Endometrium (tissue), 2 donors: Measurements from ENCODE around the gene RAB20.
"Not testable (repeated sequence)": the region's sequence is repeated elsewhere in the genome, so short reads cannot be mapped to it uniquely, and the experiment has no call there.

Experiments
- FAIRE-seq: peaks from 2 replicates; lab custom pipeline; 2012; peaks lifted over from hg19 to GRCh38; lab: Jason Lieb, UNC
- donor health status: control.
- donor health status: control.

RAB20 gene

GRCh38 chr13:110490009-110490770 lies 71.3 kb downstream of the RAB20 start:
- no peak for FAIRE-seq

GRCh38 chr13:110486880-110487279 lies 74.6 kb downstream of the RAB20 start:
- not testable (repeated sequence) for FAIRE-seq

- no peak for FAIRE-seq
Observed at GRCh38 chr13:110486061-110486715, 75.3 kb downstream of the RAB20 start.

- FAIRE-seq = no peak
Observed at GRCh38 chr13:110485604-110486003, 75.9 kb downstream of the RAB20 start.

GRCh38 chr13:110484290-110485048 lies 77.1 kb downstream of the RAB20 start:
- no peak for FAIRE-seq

GRCh38 chr13:110483386-110483968 lies 78.0 kb downstream of the RAB20 start:
- FAIRE-seq = no peak

GRCh38 chr13:110480161-110480560 lies 81.4 kb downstream of the RAB20 start:
- no peak for FAIRE-seq

GRCh38 chr13:110479648-110480047 lies 81.9 kb downstream of the RAB20 start:
- no peak for FAIRE-seq

GRCh38 chr13:110479215-110479545 lies 82.3 kb downstream of the RAB20 start:
- FAIRE-seq = no peak

- no peak for FAIRE-seq
Observed at GRCh38 chr13:110478405-110479214, 82.9 kb downstream of the RAB20 start.

- no peak for FAIRE-seq
Observed at GRCh38 chr13:110477706-110478245, 83.7 kb downstream of the RAB20 start.

GRCh38 chr13:110476220-110476617 lies 85.3 kb downstream of the RAB20 start:
- no peak for FAIRE-seq

- FAIRE-seq = no peak
Observed at GRCh38 chr13:110475550-110476219, 85.8 kb downstream of the RAB20 start.

GRCh38 chr13:110475117-110475516 lies 86.4 kb downstream of the RAB20 start:
- no peak for FAIRE-seq

GRCh38 chr13:110474713-110475112 lies 86.8 kb downstream of the RAB20 start:
- no peak for FAIRE-seq
